ENCODE measurements around the gene IL17C.
A peak's percentile ranks its signal among the peaks of the same experiment; 100 is the strongest.

The IL17C gene

GRCh38 chr16:88654363-88655052 is 16.1 kb downstream of the IL17C start:
- Histone ChIP-seq H3K4me3 (replicated peaks; ENCODE audit: low read depth, low read length) (no peak overlapping the region), H3K27me3 (replicated peaks; ENCODE audit: control insufficient read depth, insufficient read depth, low read length) (no peaks in the 10 kb centered on the region), H3K36me3 (ENCODE audit: control insufficient read depth, insufficient read depth, low read length) (peaks cover 40% of the 10 kb centered on the region)
- no peak for TF ChIP-seq CTCF (IDR thresholded peaks at IDR 0.05; ENCODE audit: insufficient read depth, low read length, poor library complexity, severe bottlenecking)
- no peak for DNase-seq (ENCODE audit: extremely low read depth, insufficient read length)

GRCh38 chr16:88655053-88655732 is 16.8 kb downstream of the IL17C start:
- H3K36me3 ChIP-seq (ENCODE audit: control insufficient read depth, insufficient read depth, low read length) = peaks cover 43% of the 10 kb centered on the region
- no peak for TF ChIP-seq CTCF (IDR thresholded peaks at IDR 0.05; ENCODE audit: insufficient read depth, low read length, poor library complexity, severe bottlenecking)
- DNase-seq (ENCODE audit: extremely low read depth, insufficient read length) = peak; percentile 13

GRCh38 chr16:88655733-88656281 is 17.4 kb downstream of the IL17C start:
- peaks cover 43% of the 10 kb centered on the region for H3K36me3 ChIP-seq (ENCODE audit: control insufficient read depth, insufficient read depth, low read length)
- no peak overlapping the region for H3K4me3 ChIP-seq (replicated peaks; ENCODE audit: low read depth, low read length)
- no peak for DNase-seq (ENCODE audit: extremely low read depth, insufficient read length)
- no peak for TF ChIP-seq CTCF (IDR thresholded peaks at IDR 0.05; ENCODE audit: insufficient read depth, low read length, poor library complexity, severe bottlenecking)
- no peaks in the 10 kb centered on the region for H3K27me3 ChIP-seq (replicated peaks; ENCODE audit: control insufficient read depth, insufficient read depth, low read length)

More at GRCh38 chr16:88655053-88655732, 16.8 kb downstream of the IL17C start:
- Histone ChIP-seq H3K27me3 (replicated peaks; ENCODE audit: control insufficient read depth, insufficient read depth, low read length) (no peaks in the 10 kb centered on the region), H3K4me3 (replicated peaks; ENCODE audit: low read depth, low read length) (no peak overlapping the region)

- TF ChIP-seq CTCF (IDR thresholded peaks at IDR 0.05; ENCODE audit: insufficient read depth, low read length, poor library complexity, severe bottlenecking) = no peak
- Histone ChIP-seq H3K36me3 (ENCODE audit: control insufficient read depth, insufficient read depth, low read length) (peaks cover 43% of the 10 kb centered on the region), H3K4me3 (replicated peaks; ENCODE audit: low read depth, low read length) (no peak overlapping the region), H3K27me3 (replicated peaks; ENCODE audit: control insufficient read depth, insufficient read depth, low read length) (no peaks in the 10 kb centered on the region)
- no peak for DNase-seq (ENCODE audit: extremely low read depth, insufficient read length)
Measured at GRCh38 chr16:88656291-88656980, 18.1 kb downstream of the IL17C start.

GRCh38 chr16:88657371-88657770 is 19.0 kb downstream of the IL17C start:
- no peak for DNase-seq (ENCODE audit: extremely low read depth, insufficient read length)

More at GRCh38 chr16:88657371-88657770, 19.0 kb downstream of the IL17C start:
- TF ChIP-seq CTCF (IDR thresholded peaks at IDR 0.05; ENCODE audit: insufficient read depth, low read length, poor library complexity, severe bottlenecking) = no peak
- Histone ChIP-seq H3K4me3 (replicated peaks; ENCODE audit: low read depth, low read length) (no peak overlapping the region), H3K36me3 (ENCODE audit: control insufficient read depth, insufficient read depth, low read length) (peaks cover 40% of the 10 kb centered on the region), H3K27me3 (replicated peaks; ENCODE audit: control insufficient read depth, insufficient read depth, low read length) (no peaks in the 10 kb centered on the region)

All from GM06990 (cell line).